Upper lobe of left lung (tissue), 6 donors: ENCODE measurements around the gene DMXL1. TPM values are rescaled to one million over a fixed set of nuclear protein-coding genes. Genes with fewer than 3 reads are reported as not detected.

Experiments used
- ATAC-seq, 2 donors: fragments of 200-7000 bp; cut with Tn5 transposase; one replicate each; pipeline ENCODE4 v1.9.1; 2022; ENCODE audit warnings: mild to moderate bottlenecking in 2 of 2, moderate library complexity in 2 of 2; ENCODE audit not compliant: low FRiP score in 2 of 2
- DNase-seq, 2 donors: peaks; one replicate each; pipeline ENCODE4 v3.0.0-alpha.2; 2019 to 2020
- H3K27ac ChIP-seq, 4 donors: fragments of 200-600 bp; sonication (generic); one replicate each; pipeline ENCODE4 v1.5.1; 2016 to 2019
- H3K27me3 ChIP-seq, 4 donors: fragments of 200-600 bp; sonication (generic); one replicate each; pipeline ENCODE4 v1.5.1; 2017 to 2019
- H3K36me3 ChIP-seq, 4 donors: fragments of 200-600 bp; sonication (generic); one replicate each; pipeline ENCODE4 v1.5.1; 2016 to 2019
- H3K4me1 ChIP-seq, 4 donors: fragments of 200-600 bp; sonication (generic); one replicate each; pipeline ENCODE4 v1.5.1; 2018 to 2019
- H3K4me3 ChIP-seq, 4 donors: fragments of 200-600 bp; sonication (generic); one replicate each; pipeline ENCODE4 v1.5.1; 2017 to 2019; ENCODE audit warnings: mild to moderate bottlenecking in 2 of 4, moderate library complexity in 1 of 4
- H3K9me3 ChIP-seq, 4 donors: fragments of 200-600 bp; sonication (generic); one replicate each; pipeline ENCODE4 v1.5.1; 2018 to 2019
- CTCF ChIP-seq, 6 experiments: fragments of 450-650 bp in 4 of 6; fragments of 200-600 bp in 2 of 6; sonication (generic) in 2 of 6; IDR thresholded peaks; one replicate each; pipeline ENCODE4 v1.5.1; 2016 to 2019; ENCODE audit warnings: antibody characterized with exemption in 6 of 6
- EP300 ChIP-seq, 4 donors: sonication (generic); formaldehyde crosslinking; IDR thresholded peaks; one replicate each; pipeline ENCODE4 v1.5.1; 2017; ENCODE audit warnings: antibody characterized with exemption in 4 of 4, control low read depth in 2 of 4
- POLR2A ChIP-seq, 4 donors: fragments of 450-650 bp; IDR thresholded peaks; one replicate each; pipeline ENCODE4 v1.5.1; 2016 to 2017; ENCODE audit warnings: antibody characterized with exemption in 4 of 4, mild to moderate bottlenecking in 2 of 4
- POLR2AphosphoS5 ChIP-seq, 2 donors: sonication (generic); formaldehyde crosslinking; IDR thresholded peaks; one replicate each; pipeline ENCODE4 v1.5.1; 2017; ENCODE audit warnings: antibody characterized with exemption in 2 of 2
- WGBS, 2 donors: methylation state at CpG; one replicate each; pipeline ENCODE4 v1.1.5; 2017 to 2018; 5-methylcytosine and 5-hydroxymethylcytosine counted together
- total RNA-seq, 6 donors: library from RNA; depleted of rRNA in 4 of 6; stranded (reverse); fragments of >200 nt in 4 of 6; gene quantifications; one replicate each; pipeline versions ENCODE4 v1.1.0 to v1.2.1, GENCODE V29; 2016 to 2021
- donor health status: DM: no; HTN: no; CAD: no; lungs with moderate emphysema.
- donor health status: DM: no; HTN: yes; CAD: no; lungs with severe emphysema.

The DMXL1 gene
- total RNA-seq, 6 donors from 2014 or later, result 37.7 to 102 (median 52.9) TPM

- ATAC-seq, result peak in 1 of 2 donors; percentile 34
- WGBS, 2 donors, result 93 to 95% methylated on average over 5 of the region's 5 CpGs
These were observed 184.9 kb downstream of the DMXL1 start for GRCh38 chr5:119255571-119256356.

GRCh38 chr5:119257613-119258012 is 186.7 kb downstream of the DMXL1 start:
- DNase-seq (no peak), ATAC-seq (no peak)
- Histone ChIP-seq H3K4me3 (no peak overlapping the region), H3K27ac (no peak overlapping the region), H3K9me3 (peaks cover 0 to 8% (median 1%) of the 10 kb centered on the region in 4 donors), H3K4me1 (no peaks in the 10 kb centered on the region), H3K36me3 (no peaks in the 10 kb centered on the region), H3K27me3 (no peaks in the 10 kb centered on the region)
- TF ChIP-seq EP300 (IDR thresholded peaks at IDR 0.05) (no peak), POLR2AphosphoS5 (IDR thresholded peaks at IDR 0.05) (no peak), CTCF (IDR thresholded peaks at IDR 0.05) (no peak), POLR2A (IDR thresholded peaks at IDR 0.05) (no peak)
- 95 to 97% methylated on average over 3 of the region's 3 CpGs for WGBS, 2 donors

More at GRCh38 chr5:119255571-119256356, 184.9 kb downstream of the DMXL1 start:
- TF ChIP-seq CTCF (IDR thresholded peaks at IDR 0.05) (peak in 2 of 6 experiments; percentile 13 to 16), POLR2A (IDR thresholded peaks at IDR 0.05) (no peak)
- no peak for DNase-seq
- Histone ChIP-seq H3K27me3 (no peaks in the 10 kb centered on the region), H3K36me3 (no peaks in the 10 kb centered on the region), H3K9me3 (peaks cover 0 to 8% (median 1%) of the 10 kb centered on the region in 4 donors), H3K27ac (no peak overlapping the region), H3K4me1 (no peaks in the 10 kb centered on the region), H3K4me3 (no peak overlapping the region)

DNA sequence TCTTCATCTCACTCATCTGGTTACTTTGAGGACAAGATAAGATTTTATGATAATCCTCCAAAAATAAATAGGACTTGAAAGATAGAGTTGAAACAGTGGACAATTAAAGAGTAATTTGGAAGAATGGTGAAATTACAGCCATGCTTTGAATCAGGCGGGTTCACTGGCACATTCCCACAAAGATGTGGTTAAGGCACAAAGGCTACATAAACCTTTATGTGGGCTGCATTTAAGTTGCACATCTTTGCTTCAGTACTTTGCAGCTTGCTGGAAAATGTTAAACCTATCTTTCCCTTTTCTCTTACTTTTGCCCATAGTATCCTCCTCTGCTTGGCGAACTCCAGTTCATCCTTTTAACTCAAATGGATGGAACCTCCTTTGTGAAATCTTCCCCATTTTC is 192.8 kb downstream of the DMXL1 start:
- Histone ChIP-seq H3K9me3 (peaks cover 0 to 6% (median 0%) of the 10 kb centered on the region in 4 donors), H3K4me1 (peaks cover 0 to 7% (median 2%) of the 10 kb centered on the region in 4 donors), H3K36me3 (no peaks in the 10 kb centered on the region), H3K27me3 (no peaks in the 10 kb centered on the region), H3K4me3 (no peak overlapping the region), H3K27ac (no peak overlapping the region)
- ATAC-seq, result no peak
- 96 to 98% methylated on average over 2 of the region's 2 CpGs for WGBS, 2 donors
- TF ChIP-seq EP300 (IDR thresholded peaks at IDR 0.05) (no peak), POLR2A (IDR thresholded peaks at IDR 0.05) (no peak), POLR2AphosphoS5 (IDR thresholded peaks at IDR 0.05) (no peak), CTCF (IDR thresholded peaks at IDR 0.05) (no peak)
- DNase-seq, result no peak

- no peak for TF ChIP-seq EP300 (IDR thresholded peaks at IDR 0.05)
- TF ChIP-seq CTCF (IDR thresholded peaks at IDR 0.05), result no peak
- TF ChIP-seq POLR2A (IDR thresholded peaks at IDR 0.05), result no peak
- TF ChIP-seq POLR2AphosphoS5 (IDR thresholded peaks at IDR 0.05), result no peak
- Histone ChIP-seq H3K4me3 (no peak overlapping the region), H3K27ac (no peak overlapping the region), H3K4me1 (peaks cover 0 to 8% (median 2%) of the 10 kb centered on the region in 4 donors), H3K36me3 (no peaks in the 10 kb centered on the region), H3K27me3 (no peaks in the 10 kb centered on the region), H3K9me3 (peaks cover 0 to 6% (median 0%) of the 10 kb centered on the region in 4 donors)
- ATAC-seq (no peak), DNase-seq (no peak)
- WGBS, 2 donors, result 0% methylated on average over 1 of the region's 1 CpG
These were observed 193.3 kb downstream of the DMXL1 start for GRCh38 chr5:119264186-119264585.
